Keratinocyte (primary cell): Measurements from ENCODE around the gene PAX2.
A peak's percentile ranks its signal among the peaks of the same experiment; 100 is the strongest.

Experiments used
- EZH2 ChIP-seq: IDR thresholded peaks from one replicate; pipeline ENCODE4 v1.6.1; 2012; ENCODE audit warnings: inconsistent platforms, mild to moderate bottlenecking, low read length, moderate library complexity
- TF ChIP-seq, protein P1 (sequence below), 3 experiments: IDR thresholded peaks in 1 of 3; conservative IDR thresholded peaks in 1 of 3; optimal IDR thresholded peaks in 1 of 3; 2 replicates in 2 of 3; 3 replicates in 1 of 3; pipeline versions ENCODE3 to v1.5.1; 2011; ENCODE audit warnings: low read length in 3 of 3, mild to moderate bottlenecking in 3 of 3, moderate library complexity in 2 of 3, control low read depth in 1 of 3, inconsistent platforms in 1 of 3; ENCODE audit not compliant: insufficient read depth in 2 of 3; ENCODE audit errors: extremely low read depth in 1 of 3

DNA sequence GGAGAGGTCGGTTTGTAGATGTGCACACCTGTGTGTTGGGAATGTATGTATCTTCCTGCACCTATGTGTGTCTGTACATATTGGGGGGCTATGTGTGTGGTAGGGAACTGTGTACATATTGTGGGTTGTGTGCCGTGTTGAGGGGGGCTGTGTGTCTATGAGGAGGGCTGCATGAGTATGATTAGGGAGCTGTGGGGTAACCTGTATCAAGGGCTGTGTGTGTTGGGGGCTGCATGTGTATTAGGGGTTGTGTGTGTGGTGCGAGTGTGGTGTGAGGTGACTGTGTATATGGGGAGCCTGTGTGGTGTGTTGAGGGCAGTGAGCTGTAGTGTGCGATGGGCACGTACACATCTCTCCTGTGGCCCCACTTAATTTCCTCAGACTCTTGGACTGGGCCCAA lies 22.2 kb upstream of the PAX2 start:
- TF ChIP-seq, protein P1, sequence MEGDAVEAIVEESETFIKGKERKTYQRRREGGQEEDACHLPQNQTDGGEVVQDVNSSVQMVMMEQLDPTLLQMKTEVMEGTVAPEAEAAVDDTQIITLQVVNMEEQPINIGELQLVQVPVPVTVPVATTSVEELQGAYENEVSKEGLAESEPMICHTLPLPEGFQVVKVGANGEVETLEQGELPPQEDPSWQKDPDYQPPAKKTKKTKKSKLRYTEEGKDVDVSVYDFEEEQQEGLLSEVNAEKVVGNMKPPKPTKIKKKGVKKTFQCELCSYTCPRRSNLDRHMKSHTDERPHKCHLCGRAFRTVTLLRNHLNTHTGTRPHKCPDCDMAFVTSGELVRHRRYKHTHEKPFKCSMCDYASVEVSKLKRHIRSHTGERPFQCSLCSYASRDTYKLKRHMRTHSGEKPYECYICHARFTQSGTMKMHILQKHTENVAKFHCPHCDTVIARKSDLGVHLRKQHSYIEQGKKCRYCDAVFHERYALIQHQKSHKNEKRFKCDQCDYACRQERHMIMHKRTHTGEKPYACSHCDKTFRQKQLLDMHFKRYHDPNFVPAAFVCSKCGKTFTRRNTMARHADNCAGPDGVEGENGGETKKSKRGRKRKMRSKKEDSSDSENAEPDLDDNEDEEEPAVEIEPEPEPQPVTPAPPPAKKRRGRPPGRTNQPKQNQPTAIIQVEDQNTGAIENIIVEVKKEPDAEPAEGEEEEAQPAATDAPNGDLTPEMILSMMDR (optimal IDR thresholded peaks at IDR 0.05 in 1 of 3, IDR thresholded peaks at IDR 0.05 in 1 of 3, conservative IDR thresholded peaks at IDR 0.05 in 1 of 3; ENCODE audit: extremely low read depth in 1 of 3, insufficient read depth in 2 of 3, low read length in 3 of 3), result no peak
- peak; percentile 56 for TF ChIP-seq EZH2
